Measurements from ENCODE around the gene ABHD6. TPM values are rescaled to one million over a fixed set of nuclear protein-coding genes. Genes with fewer than 3 reads are reported as not detected.

Gene ABHD6
- total and polyA plus RNA-seq, 2 donors (not counting 3 experiments of a cell fraction or from before 2014, with no cell fraction given) = 5.8 to 7.5 TPM

DNA sequence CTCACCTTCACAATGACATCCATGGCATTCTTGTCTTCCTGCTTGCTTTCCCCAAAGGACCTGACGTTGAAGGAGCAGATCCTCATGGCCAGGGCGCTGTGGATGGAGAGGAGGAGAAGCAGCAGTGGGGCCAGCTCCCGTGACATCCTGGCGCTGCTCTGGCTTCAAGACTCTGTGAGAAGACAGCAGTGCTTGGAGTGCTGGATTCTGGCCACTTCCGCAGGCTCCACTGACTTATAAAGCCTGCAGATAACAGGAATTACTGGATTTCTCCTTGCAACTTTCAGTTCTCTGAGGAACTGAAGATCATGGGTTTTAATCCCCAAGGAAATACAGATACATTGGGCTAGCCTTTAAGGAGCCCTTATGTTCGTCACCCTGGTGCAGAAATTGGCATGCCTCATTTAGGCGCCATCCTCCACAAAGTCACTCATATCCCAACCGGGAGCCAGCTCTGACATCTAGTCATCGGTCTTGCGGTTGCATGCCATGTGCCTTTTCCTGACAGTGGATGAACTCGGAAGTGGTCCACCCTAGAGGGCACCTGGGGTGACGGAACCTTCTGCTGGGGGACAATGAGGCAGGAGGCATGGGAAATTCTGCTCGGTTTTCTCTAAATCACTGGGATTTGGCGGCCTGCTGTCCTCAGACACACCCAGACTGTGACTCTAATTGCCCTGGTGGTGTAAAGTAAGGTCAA, 26.7 kb upstream of the ABHD6 start, which contains the start of gene DNASE1L3:
Gene DNASE1L3 (minus strand): TSS at position 212 of the 700 bp plus-strand sequence. CDS start 66 bp downstream, at position 146.
- POLR2A ChIA-PET = interaction anchor here (1.5 kb wide), 1 partner anchor 14 kb away, joined by 3 read pairs; no protein-coding TSS in a partner anchor
- DNase-seq (ENCODE audit: low read depth, low spot score) (no peak), FAIRE-seq (peak; percentile 38)
- intact Hi-C loops (cut with micrococcal nuclease) = no loop called here
- H3K27ac ChIP-seq (ENCODE audit: insufficient read depth, low read depth, low read length) = no peak within 1 kb of the TSS
- CTCF ChIA-PET = interaction anchor here (1.0 to 9.0 kb wide), 6 partner anchors 8 to 95 kb away, joined by 3 to 72 read pairs (median 5); partner anchors contain the start of genes HTD2 and RPP14
- H3K4me2 ChIP-seq (ENCODE audit: insufficient read depth, low read length) = no peak within 1 kb of the TSS
- H2AFZ ChIP-seq (ENCODE audit: low read depth, low read length) = peak within 1 kb of the TSS; percentile 12
- no peaks in the 10 kb centered on the region for H3K9me1 ChIP-seq (replicated peaks; ENCODE audit: control insufficient read depth, extremely low read depth, insufficient read depth, low read length)
- no peak within 1 kb of the TSS for H3K4me3 ChIP-seq (replicated peaks in 1 of 3; ENCODE audit: insufficient read depth in 1 of 3, low read depth in 1 of 3, low read length in 3 of 3)
- H4K20me1 ChIP-seq (replicated peaks; ENCODE audit: control insufficient read depth, extremely low read depth, insufficient read depth, low read length) = no peaks in the 10 kb centered on the region
- no TSS peak for BruUV-seq (replicated peaks)
- dilution Hi-C loops (cut with MboI; ENCODE audit: extremely low pct_ligation_motif_present, low sequenced_read_pairs) = no loop called here
- no peak for TF ChIP-seq JUN (IDR thresholded peaks at IDR 0.05; ENCODE audit: borderline replicate concordance, insufficient read depth, insufficient read length, low read depth)
- TF ChIP-seq, protein P1, sequence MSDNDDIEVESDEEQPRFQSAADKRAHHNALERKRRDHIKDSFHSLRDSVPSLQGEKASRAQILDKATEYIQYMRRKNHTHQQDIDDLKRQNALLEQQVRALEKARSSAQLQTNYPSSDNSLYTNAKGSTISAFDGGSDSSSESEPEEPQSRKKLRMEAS (IDR thresholded peaks at IDR 0.05; ENCODE audit: insufficient read depth, insufficient read length) = no peak
- TF ChIP-seq, protein P2, sequence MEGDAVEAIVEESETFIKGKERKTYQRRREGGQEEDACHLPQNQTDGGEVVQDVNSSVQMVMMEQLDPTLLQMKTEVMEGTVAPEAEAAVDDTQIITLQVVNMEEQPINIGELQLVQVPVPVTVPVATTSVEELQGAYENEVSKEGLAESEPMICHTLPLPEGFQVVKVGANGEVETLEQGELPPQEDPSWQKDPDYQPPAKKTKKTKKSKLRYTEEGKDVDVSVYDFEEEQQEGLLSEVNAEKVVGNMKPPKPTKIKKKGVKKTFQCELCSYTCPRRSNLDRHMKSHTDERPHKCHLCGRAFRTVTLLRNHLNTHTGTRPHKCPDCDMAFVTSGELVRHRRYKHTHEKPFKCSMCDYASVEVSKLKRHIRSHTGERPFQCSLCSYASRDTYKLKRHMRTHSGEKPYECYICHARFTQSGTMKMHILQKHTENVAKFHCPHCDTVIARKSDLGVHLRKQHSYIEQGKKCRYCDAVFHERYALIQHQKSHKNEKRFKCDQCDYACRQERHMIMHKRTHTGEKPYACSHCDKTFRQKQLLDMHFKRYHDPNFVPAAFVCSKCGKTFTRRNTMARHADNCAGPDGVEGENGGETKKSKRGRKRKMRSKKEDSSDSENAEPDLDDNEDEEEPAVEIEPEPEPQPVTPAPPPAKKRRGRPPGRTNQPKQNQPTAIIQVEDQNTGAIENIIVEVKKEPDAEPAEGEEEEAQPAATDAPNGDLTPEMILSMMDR (IDR thresholded peaks at IDR 0.05; ENCODE audit: extremely low read depth in 1 of 2, insufficient read depth in 1 of 2, low read depth in 1 of 2, low read length in 2 of 2) = no peak
- no peak within 1 kb of the TSS for H3K9ac ChIP-seq (replicated peaks; ENCODE audit: extremely low read depth, insufficient read depth, low read length)
- peaks cover 7% of the 10 kb centered on the region for H3K4me1 ChIP-seq (ENCODE audit: control insufficient read depth, extremely low read depth, insufficient read depth, low read length)
- no peaks in the 10 kb centered on the region for H3K9me3 ChIP-seq (replicated peaks; ENCODE audit: control insufficient read depth, insufficient read depth, low read length)
- no peaks in the 10 kb centered on the region for H3K36me3 ChIP-seq (ENCODE audit: control insufficient read depth in 2 of 2, extremely low read depth in 1 of 2, insufficient read depth in 2 of 2, low read length in 2 of 2)
- no peaks in the 10 kb centered on the region for H3K27me3 ChIP-seq (ENCODE audit: control insufficient read depth in 2 of 2, insufficient read depth in 2 of 2, low read length in 2 of 2)
- no peaks in the 10 kb centered on the region for H3K79me2 ChIP-seq (ENCODE audit: control insufficient read depth, insufficient read depth, low read length)
